Inferior parietal cortex (tissue), 1 donor: ENCODE results near the gene GTF3C5.
"Not testable (repeated sequence)": the region's sequence is repeated elsewhere in the genome, so short reads cannot be mapped to it uniquely, and the experiment has no call there.

Experiments
- DNase-seq: peaks from one replicate; pipeline ENCODE4 v3.0.0-alpha.2; 2016; ENCODE audit errors: extremely low spot score

Gene GTF3C5

DNA sequence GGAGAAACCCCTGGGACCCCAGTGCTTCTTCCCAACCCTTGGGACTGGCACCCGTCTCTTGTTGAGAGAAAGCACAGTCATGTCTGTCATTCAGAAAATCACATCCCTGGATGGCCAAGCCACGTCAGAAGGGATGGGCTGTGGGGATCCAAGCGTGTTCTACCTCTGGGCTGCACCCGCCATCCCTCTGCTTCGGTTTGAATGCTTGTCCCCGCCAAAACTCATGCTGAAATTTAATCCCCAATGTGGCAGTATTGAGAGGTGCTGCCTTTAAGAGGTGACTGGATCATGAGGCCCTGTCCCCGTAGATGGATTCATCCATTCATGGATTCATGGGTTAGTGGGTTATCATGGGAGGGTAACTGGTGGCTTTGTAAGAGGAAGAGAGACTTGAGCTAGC, 58.0 kb downstream of the GTF3C5 start:
- no peak for DNase-seq

GRCh38 chr9:133089271-133089671, 58.5 kb downstream of the GTF3C5 start:
- DNase-seq, result peak; percentile 6

GRCh38 chr9:133090187-133090586, 59.4 kb downstream of the GTF3C5 start:
- no peak for DNase-seq

- no peak for DNase-seq
Measured at GRCh38 chr9:133090752-133091385, 60.1 kb downstream of the GTF3C5 start.

GRCh38 chr9:133094351-133094750, 63.6 kb downstream of the GTF3C5 start:
- not testable (repeated sequence) for DNase-seq

GRCh38 chr9:133094842-133095393, 64.1 kb downstream of the GTF3C5 start:
- no peak for DNase-seq

- DNase-seq, result no peak
Measured at GRCh38 chr9:133098104-133098754, 67.4 kb downstream of the GTF3C5 start.

DNA sequence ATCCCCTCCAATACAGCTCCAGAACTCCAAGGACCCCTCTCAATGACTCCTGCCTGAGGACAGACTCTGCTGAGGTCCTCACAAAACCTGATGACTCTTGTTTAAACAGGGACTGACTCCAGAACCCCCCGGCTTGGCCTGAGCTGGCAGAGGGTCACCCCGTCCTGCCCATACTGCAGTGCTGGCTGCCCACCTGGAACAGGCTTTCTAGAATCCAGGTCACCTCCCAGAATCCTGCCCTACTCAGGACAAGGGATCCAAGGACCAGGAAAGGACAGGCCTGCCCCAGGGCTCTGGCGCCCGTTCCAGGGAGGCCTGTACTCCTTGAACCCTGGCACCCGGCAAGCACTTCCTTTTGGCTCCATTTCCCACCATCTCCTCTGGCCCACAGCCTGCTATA, 68.1 kb downstream of the GTF3C5 start:
- DNase-seq, result no peak

GRCh38 chr9:133099726-133100505, 69.1 kb downstream of the GTF3C5 start:
- no peak for DNase-seq

- DNase-seq, result no peak
Measured at GRCh38 chr9:133100506-133101355, 69.9 kb downstream of the GTF3C5 start.

DNA sequence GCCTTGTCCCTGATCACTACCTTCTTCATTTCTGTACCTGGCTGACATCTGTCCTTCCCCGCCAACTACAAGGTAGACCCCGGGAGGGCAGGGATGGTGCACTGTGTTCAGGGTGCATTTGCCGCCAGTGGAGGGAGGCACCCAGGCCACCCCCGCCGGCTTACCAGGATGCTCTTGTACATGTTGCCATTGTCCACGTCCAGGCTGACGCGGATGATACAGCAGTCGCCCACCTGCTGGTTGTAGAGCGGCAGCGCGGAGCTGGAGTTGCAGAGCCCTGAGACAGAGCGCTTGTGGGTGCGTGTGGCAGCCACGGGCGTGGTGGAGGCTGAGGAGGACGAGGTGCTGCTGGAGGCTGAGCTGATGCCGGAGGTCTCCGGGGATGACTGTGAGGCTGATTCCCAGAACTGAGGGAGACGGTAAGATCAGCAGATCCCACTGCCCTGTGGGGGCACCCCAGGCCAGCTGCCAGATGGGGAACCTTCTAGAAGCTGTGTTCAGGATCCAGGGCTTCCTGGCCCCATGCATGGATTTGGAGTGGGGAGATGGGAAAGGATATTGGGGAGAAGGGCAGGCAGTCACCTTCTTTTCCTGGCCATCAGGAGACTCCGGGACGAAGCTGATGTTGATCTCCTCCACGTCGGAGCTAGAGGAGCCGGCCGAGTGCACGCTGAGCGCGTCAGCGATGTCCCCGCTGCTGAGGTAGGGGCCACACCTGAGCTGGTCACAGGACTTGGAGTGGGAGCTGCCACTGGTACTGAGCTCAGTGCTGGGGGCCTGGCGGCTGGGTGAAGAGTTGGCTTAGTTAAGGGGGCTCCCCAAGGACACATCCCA, 70.8 kb downstream of the GTF3C5 start:
- DNase-seq, result no peak

DNA sequence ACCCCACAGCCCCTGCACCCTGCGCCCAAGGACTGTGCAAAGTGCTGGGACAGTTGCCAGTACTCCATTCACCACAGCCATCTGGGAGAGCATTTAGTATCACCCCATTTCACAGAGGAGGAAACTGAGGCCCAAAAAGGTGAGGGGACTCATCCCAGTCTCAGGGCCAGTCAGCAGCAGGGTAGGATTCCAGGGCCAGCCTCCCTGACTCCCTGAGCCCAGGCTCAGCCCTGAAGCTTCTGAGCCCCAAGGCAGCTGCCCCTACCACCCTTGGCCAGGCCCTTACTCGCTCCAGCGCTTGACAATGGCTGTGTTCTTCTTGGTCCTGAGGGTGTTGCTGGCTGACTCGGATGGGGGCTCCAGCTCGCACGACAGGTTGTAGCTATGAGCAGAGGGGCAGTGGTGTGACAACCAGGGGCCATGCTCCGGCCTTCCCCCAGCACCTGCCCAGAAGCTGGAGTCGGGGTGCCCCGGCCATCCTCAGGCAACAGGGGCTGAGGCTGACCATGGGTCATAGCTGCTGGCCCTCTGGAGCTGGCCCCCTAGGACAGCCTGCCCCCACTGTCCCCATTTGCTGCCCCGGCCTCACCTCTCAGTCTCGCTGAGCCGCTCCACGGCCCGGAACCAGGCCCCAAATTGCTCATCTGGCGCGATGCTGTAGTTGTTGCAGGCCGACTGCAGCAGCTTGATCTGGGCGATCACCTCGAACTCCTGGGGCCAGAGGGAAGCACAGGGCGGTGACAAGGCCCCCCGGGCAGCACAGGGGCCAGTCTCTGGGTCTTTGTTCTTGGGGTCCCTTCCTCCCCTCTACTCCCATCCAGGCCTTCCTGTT, 71.6 kb downstream of the GTF3C5 start:
- DNase-seq, result no peak

DNA sequence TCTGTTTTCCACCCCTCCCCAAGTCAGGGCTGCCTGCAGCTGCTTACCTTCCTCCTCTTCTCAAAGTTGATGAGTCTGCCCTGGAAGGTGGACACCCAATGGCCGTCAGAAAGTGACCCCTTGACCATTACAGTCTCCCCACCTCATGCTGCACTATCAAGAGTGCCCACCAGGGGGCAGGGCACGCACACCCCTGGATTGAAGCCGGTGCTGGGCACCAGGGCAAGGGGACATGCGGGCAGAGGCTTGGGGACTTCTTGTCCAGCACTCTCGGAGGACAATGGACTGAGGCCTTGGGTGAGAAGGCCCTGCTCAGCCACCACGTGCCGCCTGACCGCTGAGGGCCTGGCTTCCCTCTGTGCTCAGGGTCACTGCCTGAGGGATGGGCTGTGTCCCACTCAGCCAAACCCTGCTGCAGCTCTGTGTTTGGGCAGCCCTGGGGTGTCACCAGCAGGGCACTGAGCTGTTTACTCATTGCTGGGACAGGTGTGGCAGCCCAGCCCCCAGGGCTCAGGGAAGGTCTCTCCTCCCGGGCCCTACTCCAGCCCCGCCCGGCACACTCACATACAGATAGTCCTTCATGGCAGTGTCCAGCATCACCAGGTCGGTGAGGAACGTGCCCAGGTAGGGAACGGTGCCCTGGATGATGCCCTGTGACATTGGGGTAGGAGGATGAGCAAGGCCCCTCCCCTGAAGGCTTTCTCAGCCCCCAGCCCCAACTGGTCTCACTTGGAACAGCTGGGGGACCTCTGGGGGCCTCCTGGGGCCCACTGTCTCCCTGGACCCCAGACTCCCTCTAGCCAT, 72.6 kb downstream of the GTF3C5 start:
- DNase-seq, result peak; percentile 80

- DNase-seq, result no peak
Measured at GRCh38 chr9:133103987-133104505, 73.2 kb downstream of the GTF3C5 start.

DNA sequence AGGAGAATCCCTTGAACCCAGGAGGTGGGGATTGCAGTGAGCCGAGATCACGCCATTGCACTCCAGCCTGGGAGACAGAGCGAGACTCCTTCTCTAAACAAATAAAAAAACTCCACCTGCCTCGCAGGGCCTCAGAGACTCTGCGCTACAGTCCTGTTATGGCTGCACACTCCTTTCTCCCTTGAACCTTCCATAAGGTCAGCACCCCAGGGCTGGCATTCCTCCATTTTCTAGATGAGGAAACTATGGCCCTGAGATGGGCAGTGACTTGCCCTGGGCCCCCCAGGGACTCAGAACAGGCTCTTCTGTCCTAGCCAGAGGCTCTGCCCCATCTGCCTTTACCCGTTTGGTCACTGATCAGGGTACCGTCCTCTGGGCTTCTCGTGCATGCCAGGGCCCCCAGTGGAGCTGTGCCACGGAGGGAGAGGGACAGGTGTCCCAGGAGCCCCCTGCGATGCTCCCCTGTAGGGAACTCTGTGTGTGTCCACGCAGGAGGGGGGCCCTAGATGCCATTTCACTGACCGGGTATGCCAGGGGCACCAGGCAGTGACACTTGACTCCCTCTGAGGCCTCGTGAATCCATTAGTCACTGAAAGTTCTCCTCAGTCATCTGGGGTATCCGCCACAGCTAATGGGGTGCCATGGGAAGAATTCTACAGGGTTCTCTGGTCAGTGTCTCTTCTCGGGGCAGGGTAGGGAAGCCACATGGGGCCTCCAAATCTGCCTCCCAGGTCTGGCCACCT, 74.1 kb downstream of the GTF3C5 start:
- no peak for DNase-seq

GRCh38 chr9:133105461-133105770, 74.6 kb downstream of the GTF3C5 start:
- DNase-seq, result no peak

DNA sequence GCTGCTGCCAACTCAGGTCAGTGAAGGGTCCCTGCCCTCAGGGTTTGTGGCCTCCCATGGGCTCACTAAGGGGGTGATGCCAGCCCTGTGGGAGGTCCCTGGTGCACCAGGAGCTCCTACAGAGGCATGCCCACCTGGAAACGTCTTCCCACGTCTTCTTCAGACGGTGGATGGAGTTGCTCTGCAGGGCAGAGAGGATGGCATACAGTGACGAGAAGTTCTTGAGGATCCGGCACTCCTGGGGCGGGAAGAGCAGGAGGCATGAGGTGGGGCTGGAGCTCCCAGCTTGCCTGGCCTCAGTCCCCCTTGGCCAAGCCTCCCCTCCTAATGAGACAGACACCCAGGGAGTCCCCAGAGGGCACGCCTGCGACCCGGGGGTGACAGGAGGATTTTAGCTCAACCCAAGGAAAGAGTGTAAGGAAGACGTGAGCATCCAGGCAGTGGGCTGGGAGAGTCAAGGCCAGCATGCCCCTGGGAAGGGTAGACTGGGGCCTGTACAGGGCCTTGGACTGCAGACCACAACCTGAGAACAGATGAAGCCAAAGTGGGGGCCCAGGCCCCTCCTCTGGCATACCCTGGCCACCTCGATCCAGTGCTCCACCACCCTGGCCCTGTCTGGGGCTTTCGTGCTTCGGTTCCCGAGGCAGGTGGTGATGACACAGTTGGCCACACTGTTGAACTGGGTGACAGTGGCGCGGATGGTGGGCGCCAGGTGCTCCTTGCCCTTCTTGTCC, 75.9 kb downstream of the GTF3C5 start:
- DNase-seq, result no peak
